HepG2 (cell line): Measurements from ENCODE around the gene CRTC2. TPM values are rescaled to one million over a fixed set of nuclear protein-coding genes. Genes with fewer than 3 reads are reported as not detected.
A peak's percentile ranks its signal among the peaks of the same experiment; 100 is the strongest.

Experiments used
- ATF7 ChIP-seq, 2 experiments: fragments of 450-650 bp in 1 of 2; sonication (generic) in 1 of 2; formaldehyde crosslinking in 1 of 2; IDR thresholded peaks; 2 replicates each; pipeline versions ENCODE4 v1.4.0 to v1.6.1; 2016 to 2020; ENCODE audit warnings: antibody characterized with exemption in 1 of 2, mild to moderate bottlenecking in 1 of 2, missing genetic modification reagents in 1 of 2
- ATM ChIP-seq: fragments of 450-650 bp; IDR thresholded peaks from 2 replicates; pipeline ENCODE4 v1.7.1; 2017; ENCODE audit warnings: mild to moderate bottlenecking, borderline replicate concordance
- CBFB ChIP-seq: sonication (generic); formaldehyde crosslinking; IDR thresholded peaks from 2 replicates; pipeline ENCODE4 v1.4.0; 2020; ENCODE audit warnings: missing genetic modification reagents
- EHMT2 ChIP-seq: fragments of 200-600 bp; sonication (generic); IDR thresholded peaks from 2 replicates; pipeline ENCODE4 v1.7.0; 2017; ENCODE audit warnings: antibody characterized with exemption, low read depth, low read length, borderline replicate concordance
- LCORL ChIP-seq, 2 experiments: fragments of 450-650 bp in 1 of 2; sonication (generic) in 1 of 2; formaldehyde crosslinking in 1 of 2; IDR thresholded peaks; 2 replicates each; pipeline versions ENCODE4 v1.5.0 to v1.6.1; 2017 to 2020; ENCODE audit warnings: antibody characterized with exemption in 1 of 2, missing genetic modification reagents in 1 of 2
- NCOR1 ChIP-seq: fragments of 200-600 bp; sonication (generic); IDR thresholded peaks from 2 replicates; pipeline ENCODE4 v1.7.0; 2017; ENCODE audit warnings: antibody characterized with exemption, low read length, borderline replicate concordance
- PAF1 ChIP-seq: IDR thresholded peaks from 2 replicates; pipeline ENCODE4 v1.6.1; 2016; ENCODE audit warnings: missing genetic modification reagents, missing compliant biosample characterization
- PITX1 ChIP-seq: sonication (generic); formaldehyde crosslinking; IDR thresholded peaks from 2 replicates; pipeline ENCODE4 v1.5.1; 2020; ENCODE audit warnings: mild to moderate bottlenecking, missing genetic modification reagents
- RARA ChIP-seq: IDR thresholded peaks from 2 replicates; pipeline ENCODE4 v1.6.1; 2016; ENCODE audit warnings: missing genetic modification reagents, missing compliant biosample characterization
- SIX4 ChIP-seq: sonication (generic); formaldehyde crosslinking; IDR thresholded peaks from 2 replicates; pipeline ENCODE4 v1.4.0; 2020; ENCODE audit warnings: missing genetic modification reagents
- TMF1 ChIP-seq: sonication (generic); formaldehyde crosslinking; IDR thresholded peaks from 2 replicates; pipeline ENCODE4 v1.8.1; 2022; ENCODE audit warnings: low read depth, missing genetic modification reagents
- ZFP62 ChIP-seq: sonication (generic); formaldehyde crosslinking; IDR thresholded peaks from 2 replicates; pipeline ENCODE4 v1.4.0; 2020; ENCODE audit warnings: missing genetic modification reagents
- ZNF124 ChIP-seq: sonication (generic); formaldehyde crosslinking; IDR thresholded peaks from 2 replicates; pipeline ENCODE4 v1.4.0; 2020; ENCODE audit warnings: missing genetic modification reagents
- ZNF205 ChIP-seq: IDR thresholded peaks from 2 replicates; pipeline ENCODE4 v1.6.1; 2018; ENCODE audit warnings: missing biosample characterization, missing genetic modification reagents
- ZNF619 ChIP-seq: sonication (generic); formaldehyde crosslinking; IDR thresholded peaks from 2 replicates; pipeline ENCODE4 v1.4.0; 2020; ENCODE audit warnings: mild to moderate bottlenecking, missing genetic modification reagents
- ZNF766 ChIP-seq: sonication (generic); formaldehyde crosslinking; IDR thresholded peaks from 2 replicates; pipeline ENCODE4 v1.5.0; 2020; ENCODE audit warnings: missing genetic modification reagents, borderline replicate concordance
- polyA plus RNA-seq, 8 experiments: library from polyadenylated mRNA; depleted of rRNA in 3 of 8; stranded (reverse) in 7 of 8; unstranded in 1 of 8; fragments of >200 nt; fragmentation: Illumina TruSeq in 4 of 8; extraction: Trizol in 4 of 8; gene quantifications; 2 replicates each; pipeline versions ENCODE4 v1.2.1 to v1.2.3, GENCODE V29; 2011 to 2016; ENCODE audit warnings: low read depth in 4 of 8, missing spikeins in 1 of 8, mixed read lengths in 1 of 8; ENCODE audit not compliant: insufficient read depth in 1 of 8
- total RNA-seq, 5 experiments: library from RNA; depleted of rRNA; stranded (reverse); fragments of >200 nt; fragmentation: Illumina TruSeq; extraction: Trizol; gene quantifications; 2 replicates each; pipeline ENCODE4 v1.2.3, GENCODE V29; 2016; ENCODE audit warnings: low read depth in 1 of 5
- TF ChIP-seq, protein P1 (sequence below): sonication (generic); formaldehyde crosslinking; IDR thresholded peaks from 2 replicates; pipeline ENCODE4 v1.4.0; 2020; ENCODE audit warnings: mild to moderate bottlenecking, low read depth, missing genetic modification reagents
- TF ChIP-seq, protein P2 (sequence below): IDR thresholded peaks from 2 replicates; pipeline ENCODE4 v1.6.1; 2018; ENCODE audit warnings: missing genetic modification reagents
- TF ChIP-seq, protein P3 (sequence below): sonication (generic); formaldehyde crosslinking; IDR thresholded peaks from 2 replicates; pipeline ENCODE4 v1.9.0; 2021; ENCODE audit warnings: missing genetic modification reagents, borderline replicate concordance
- TF ChIP-seq, protein P4 (sequence below): sonication (generic); formaldehyde crosslinking; IDR thresholded peaks from 2 replicates; pipeline ENCODE4 v1.5.0; 2020; ENCODE audit warnings: mild to moderate bottlenecking, missing genetic modification reagents
- TF ChIP-seq, protein P5 (sequence below): fragments of 450-650 bp; IDR thresholded peaks from 2 replicates; pipeline ENCODE4 v1.6.1; 2017

The CRTC2 gene
- total and polyA plus RNA-seq, 2 of the 13 experiments (the other 11 are each of a cell fraction or from before 2014, with no cell fraction given): 6.1 to 26.7 TPM

DNA sequence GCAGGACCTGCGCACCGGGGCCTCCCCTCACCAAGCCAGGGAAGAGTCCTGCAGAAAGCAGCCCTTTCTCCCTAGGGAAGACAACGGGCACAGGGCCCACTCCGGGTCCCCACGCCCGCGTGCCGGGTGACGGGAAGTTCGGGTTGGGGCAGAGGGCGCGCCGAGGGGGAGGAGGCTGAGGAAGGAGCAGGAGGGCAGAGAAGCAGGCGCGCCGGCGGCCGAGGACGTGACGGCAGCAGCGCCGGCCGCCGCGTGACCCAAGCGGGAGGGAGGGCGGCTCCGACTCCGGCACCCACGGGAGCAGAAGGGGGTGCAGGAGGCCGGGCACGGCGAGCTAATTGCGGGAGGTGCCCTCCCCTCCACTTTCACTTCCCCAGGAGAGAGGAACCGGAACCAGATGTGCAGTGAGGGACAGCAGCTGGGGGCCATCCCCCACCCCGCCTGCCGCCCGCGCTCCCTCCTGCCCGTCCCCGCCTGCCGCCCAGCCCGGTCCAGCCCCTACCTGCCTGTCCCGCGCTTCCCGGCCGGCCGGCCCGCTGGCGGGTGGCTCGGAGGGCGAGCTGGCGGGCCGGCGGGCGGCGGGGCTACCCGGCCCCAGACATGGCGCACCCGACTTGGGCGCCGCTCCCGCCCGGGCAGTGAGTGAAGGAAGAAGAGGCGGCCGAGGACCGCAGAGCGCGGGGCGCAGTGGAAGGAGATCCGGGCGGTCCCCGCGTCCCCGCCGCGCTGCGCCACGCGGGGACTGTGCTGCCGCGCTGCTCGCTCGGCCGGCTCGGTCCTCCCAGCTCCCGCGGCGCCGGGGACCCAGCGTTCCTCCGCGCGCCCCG is 12.4 kb downstream of the CRTC2 start (continued):
- TF ChIP-seq, protein P1, sequence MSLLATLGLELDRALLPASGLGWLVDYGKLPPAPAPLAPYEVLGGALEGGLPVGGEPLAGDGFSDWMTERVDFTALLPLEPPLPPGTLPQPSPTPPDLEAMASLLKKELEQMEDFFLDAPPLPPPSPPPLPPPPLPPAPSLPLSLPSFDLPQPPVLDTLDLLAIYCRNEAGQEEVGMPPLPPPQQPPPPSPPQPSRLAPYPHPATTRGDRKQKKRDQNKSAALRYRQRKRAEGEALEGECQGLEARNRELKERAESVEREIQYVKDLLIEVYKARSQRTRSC (CRISPR knock-in tag): no peak
- TF ChIP-seq PITX1: no peak
- peak; percentile 27; the same call in 1 of the 2 replicates for TF ChIP-seq RARA (CRISPR knock-in tag)
- no peak for TF ChIP-seq NCOR1
- TF ChIP-seq, protein P2, sequence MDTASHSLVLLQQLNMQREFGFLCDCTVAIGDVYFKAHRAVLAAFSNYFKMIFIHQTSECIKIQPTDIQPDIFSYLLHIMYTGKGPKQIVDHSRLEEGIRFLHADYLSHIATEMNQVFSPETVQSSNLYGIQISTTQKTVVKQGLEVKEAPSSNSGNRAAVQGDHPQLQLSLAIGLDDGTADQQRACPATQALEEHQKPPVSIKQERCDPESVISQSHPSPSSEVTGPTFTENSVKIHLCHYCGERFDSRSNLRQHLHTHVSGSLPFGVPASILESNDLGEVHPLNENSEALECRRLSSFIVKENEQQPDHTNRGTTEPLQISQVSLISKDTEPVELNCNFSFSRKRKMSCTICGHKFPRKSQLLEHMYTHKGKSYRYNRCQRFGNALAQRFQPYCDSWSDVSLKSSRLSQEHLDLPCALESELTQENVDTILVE: no peak
- no peak for TF ChIP-seq ZNF619 (CRISPR knock-in tag)
- no peak for TF ChIP-seq PAF1 (CRISPR knock-in tag)
- TF ChIP-seq SIX4 (CRISPR knock-in tag): no peak
- TF ChIP-seq, protein P3, sequence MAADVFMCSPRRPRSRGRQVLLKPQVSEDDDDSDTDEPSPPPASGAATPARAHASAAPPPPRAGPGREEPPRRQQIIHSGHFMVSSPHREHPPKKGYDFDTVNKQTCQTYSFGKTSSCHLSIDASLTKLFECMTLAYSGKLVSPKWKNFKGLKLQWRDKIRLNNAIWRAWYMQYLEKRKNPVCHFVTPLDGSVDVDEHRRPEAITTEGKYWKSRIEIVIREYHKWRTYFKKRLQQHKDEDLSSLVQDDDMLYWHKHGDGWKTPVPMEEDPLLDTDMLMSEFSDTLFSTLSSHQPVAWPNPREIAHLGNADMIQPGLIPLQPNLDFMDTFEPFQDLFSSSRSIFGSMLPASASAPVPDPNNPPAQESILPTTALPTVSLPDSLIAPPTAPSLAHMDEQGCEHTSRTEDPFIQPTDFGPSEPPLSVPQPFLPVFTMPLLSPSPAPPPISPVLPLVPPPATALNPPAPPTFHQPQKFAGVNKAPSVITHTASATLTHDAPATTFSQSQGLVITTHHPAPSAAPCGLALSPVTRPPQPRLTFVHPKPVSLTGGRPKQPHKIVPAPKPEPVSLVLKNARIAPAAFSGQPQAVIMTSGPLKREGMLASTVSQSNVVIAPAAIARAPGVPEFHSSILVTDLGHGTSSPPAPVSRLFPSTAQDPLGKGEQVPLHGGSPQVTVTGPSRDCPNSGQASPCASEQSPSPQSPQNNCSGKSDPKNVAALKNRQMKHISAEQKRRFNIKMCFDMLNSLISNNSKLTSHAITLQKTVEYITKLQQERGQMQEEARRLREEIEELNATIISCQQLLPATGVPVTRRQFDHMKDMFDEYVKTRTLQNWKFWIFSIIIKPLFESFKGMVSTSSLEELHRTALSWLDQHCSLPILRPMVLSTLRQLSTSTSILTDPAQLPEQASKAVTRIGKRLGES (CRISPR knock-in tag): no peak
- TF ChIP-seq, protein P4, sequence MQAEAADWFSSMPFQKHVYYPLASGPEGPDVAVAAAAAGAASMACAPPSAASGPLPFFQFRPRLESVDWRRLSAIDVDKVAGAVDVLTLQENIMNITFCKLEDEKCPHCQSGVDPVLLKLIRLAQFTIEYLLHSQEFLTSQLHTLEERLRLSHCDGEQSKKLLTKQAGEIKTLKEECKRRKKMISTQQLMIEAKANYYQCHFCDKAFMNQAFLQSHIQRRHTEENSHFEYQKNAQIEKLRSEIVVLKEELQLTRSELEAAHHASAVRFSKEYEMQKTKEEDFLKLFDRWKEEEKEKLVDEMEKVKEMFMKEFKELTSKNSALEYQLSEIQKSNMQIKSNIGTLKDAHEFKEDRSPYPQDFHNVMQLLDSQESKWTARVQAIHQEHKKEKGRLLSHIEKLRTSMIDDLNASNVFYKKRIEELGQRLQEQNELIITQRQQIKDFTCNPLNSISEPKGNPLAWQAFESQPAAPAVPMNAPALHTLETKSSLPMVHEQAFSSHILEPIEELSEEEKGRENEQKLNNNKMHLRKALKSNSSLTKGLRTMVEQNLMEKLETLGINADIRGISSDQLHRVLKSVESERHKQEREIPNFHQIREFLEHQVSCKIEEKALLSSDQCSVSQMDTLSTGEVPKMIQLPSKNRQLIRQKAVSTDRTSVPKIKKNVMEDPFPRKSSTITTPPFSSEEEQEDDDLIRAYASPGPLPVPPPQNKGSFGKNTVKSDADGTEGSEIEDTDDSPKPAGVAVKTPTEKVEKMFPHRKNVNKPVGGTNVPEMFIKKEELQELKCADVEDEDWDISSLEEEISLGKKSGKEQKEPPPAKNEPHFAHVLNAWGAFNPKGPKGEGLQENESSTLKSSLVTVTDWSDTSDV (CRISPR knock-in tag): no peak
- TF ChIP-seq ZNF766: no peak
- TF ChIP-seq ATM: no peak
- no peak for TF ChIP-seq LCORL (IDR thresholded peaks at IDR 0.05)
- TF ChIP-seq LCORL (CRISPR knock-in tag; IDR thresholded peaks at IDR 0.05): peak; percentile 35; the same call in 1 of the 2 replicates
- TF ChIP-seq, protein P5, sequence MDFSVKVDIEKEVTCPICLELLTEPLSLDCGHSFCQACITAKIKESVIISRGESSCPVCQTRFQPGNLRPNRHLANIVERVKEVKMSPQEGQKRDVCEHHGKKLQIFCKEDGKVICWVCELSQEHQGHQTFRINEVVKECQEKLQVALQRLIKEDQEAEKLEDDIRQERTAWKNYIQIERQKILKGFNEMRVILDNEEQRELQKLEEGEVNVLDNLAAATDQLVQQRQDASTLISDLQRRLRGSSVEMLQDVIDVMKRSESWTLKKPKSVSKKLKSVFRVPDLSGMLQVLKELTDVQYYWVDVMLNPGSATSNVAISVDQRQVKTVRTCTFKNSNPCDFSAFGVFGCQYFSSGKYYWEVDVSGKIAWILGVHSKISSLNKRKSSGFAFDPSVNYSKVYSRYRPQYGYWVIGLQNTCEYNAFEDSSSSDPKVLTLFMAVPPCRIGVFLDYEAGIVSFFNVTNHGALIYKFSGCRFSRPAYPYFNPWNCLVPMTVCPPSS: no peak
- TF ChIP-seq ATF7 (IDR thresholded peaks at IDR 0.05): no peak
- TF ChIP-seq ATF7 (CRISPR knock-in tag; IDR thresholded peaks at IDR 0.05): no peak
- TF ChIP-seq ZFP62: no peak
- no peak for TF ChIP-seq ZNF205 (CRISPR knock-in tag)
- no peak for TF ChIP-seq EHMT2
- TF ChIP-seq TMF1 (CRISPR knock-in tag): peak; percentile 45; the same call in 1 of the 2 replicates
- no peak for TF ChIP-seq ZNF124
- no peak for TF ChIP-seq CBFB
